ENCODE data around the gene TBXA2R. TPM values are rescaled to one million over a fixed set of nuclear protein-coding genes. Genes with fewer than 3 reads are reported as not detected.

The TBXA2R gene
- polyA plus RNA-seq, 4 donors, result 1.4 to 3.9 (median 3.2) TPM

GRCh38 chr19:3608079-3608641, 1.5 kb upstream of the TBXA2R start:
- no peak for DNase-seq (ENCODE audit: low read depth in 4 of 4, low spot score in 3 of 4)

- no peak for DNase-seq (ENCODE audit: low read depth in 4 of 4, low spot score in 3 of 4)
Measured at GRCh38 chr19:3607303-3608078, 816 bp upstream of the TBXA2R start.

- DNase-seq (ENCODE audit: low read depth in 4 of 4, low spot score in 3 of 4), result no peak
Measured at GRCh38 chr19:3606174-3606689, 443 bp downstream of the TBXA2R start.

GRCh38 chr19:3605770-3606169, 905 bp downstream of the TBXA2R start:
- DNase-seq (ENCODE audit: low read depth in 4 of 4, low spot score in 3 of 4), result no peak

GRCh38 chr19:3605361-3605760, 1.3 kb downstream of the TBXA2R start:
- DNase-seq (ENCODE audit: low read depth in 4 of 4, low spot score in 3 of 4), result no peak

- DNase-seq (ENCODE audit: low read depth in 4 of 4, low spot score in 3 of 4), result no peak
Measured at GRCh38 chr19:3604987-3605343, 1.7 kb downstream of the TBXA2R start.

GRCh38 chr19:3604227-3604986, 2.3 kb downstream of the TBXA2R start:
- DNase-seq (ENCODE audit: low read depth in 4 of 4, low spot score in 3 of 4), result no peak

- DNase-seq (ENCODE audit: low read depth in 4 of 4, low spot score in 3 of 4), result no peak
Measured at GRCh38 chr19:3603121-3603811, 3.4 kb downstream of the TBXA2R start.

- no peak for DNase-seq (ENCODE audit: low read depth in 4 of 4, low spot score in 3 of 4)
Measured at GRCh38 chr19:3601021-3601420, 5.7 kb downstream of the TBXA2R start.

- DNase-seq (ENCODE audit: low read depth in 4 of 4, low spot score in 3 of 4), result no peak
Measured at GRCh38 chr19:3599776-3600187, 6.9 kb downstream of the TBXA2R start.

- no peak for DNase-seq (ENCODE audit: low read depth in 4 of 4, low spot score in 3 of 4)
Measured at GRCh38 chr19:3595521-3596061, 11.1 kb downstream of the TBXA2R start.

- no peak for DNase-seq (ENCODE audit: low read depth in 4 of 4, low spot score in 3 of 4)
Measured at GRCh38 chr19:3593156-3593555, 13.5 kb downstream of the TBXA2R start.

- DNase-seq (ENCODE audit: low read depth in 4 of 4, low spot score in 3 of 4), result no peak
Measured at GRCh38 chr19:3591876-3592613, 14.6 kb downstream of the TBXA2R start.

GRCh38 chr19:3590991-3591659, 15.6 kb downstream of the TBXA2R start:
- DNase-seq (ENCODE audit: low read depth in 4 of 4, low spot score in 3 of 4), result no peak

- DNase-seq (ENCODE audit: low read depth in 4 of 4, low spot score in 3 of 4), result no peak
Measured at GRCh38 chr19:3589949-3590348, 16.7 kb downstream of the TBXA2R start.

- DNase-seq (ENCODE audit: low read depth in 4 of 4, low spot score in 3 of 4), result no peak
Measured at GRCh38 chr19:3589439-3589838, 17.2 kb downstream of the TBXA2R start.

GRCh38 chr19:3586707-3587346, 19.8 kb downstream of the TBXA2R start:
- DNase-seq (ENCODE audit: low read depth in 4 of 4, low spot score in 3 of 4), result no peak

GRCh38 chr19:3586127-3586626, 20.5 kb downstream of the TBXA2R start:
- no peak for DNase-seq (ENCODE audit: low read depth in 4 of 4, low spot score in 3 of 4)

All from left renal pelvis (tissue), 4 donors.